GM12872 (cell line): ENCODE results near the gene ITGA8.

Experiments used
- TF ChIP-seq, protein P1 (sequence below): IDR thresholded peaks from 3 replicates; pipeline ENCODE4 v1.5.1; 2011; ENCODE audit warnings: low read depth, mild to moderate bottlenecking, low read length, moderate library complexity; ENCODE audit not compliant: insufficient read depth

The ITGA8 gene

DNA sequence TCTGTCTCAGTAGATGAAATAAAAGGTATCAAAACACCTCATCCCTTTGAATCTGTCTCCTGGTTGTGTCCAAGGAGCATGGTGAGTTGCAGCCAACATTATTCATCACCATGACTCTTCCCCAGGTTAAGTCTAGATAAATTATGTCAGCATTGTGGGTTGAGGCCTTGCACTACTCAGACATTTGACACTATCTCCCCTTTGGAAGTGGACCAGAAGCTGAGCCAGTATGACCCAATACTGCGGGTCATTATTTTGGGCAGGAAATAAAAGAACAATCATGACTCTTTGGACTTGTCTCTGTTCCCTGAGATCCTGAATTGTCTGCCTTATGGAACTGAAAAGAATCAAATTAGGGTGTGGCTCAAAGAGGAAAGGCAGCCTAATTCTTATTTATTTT, 180.5 kb downstream of the ITGA8 start:
- TF ChIP-seq, protein P1, sequence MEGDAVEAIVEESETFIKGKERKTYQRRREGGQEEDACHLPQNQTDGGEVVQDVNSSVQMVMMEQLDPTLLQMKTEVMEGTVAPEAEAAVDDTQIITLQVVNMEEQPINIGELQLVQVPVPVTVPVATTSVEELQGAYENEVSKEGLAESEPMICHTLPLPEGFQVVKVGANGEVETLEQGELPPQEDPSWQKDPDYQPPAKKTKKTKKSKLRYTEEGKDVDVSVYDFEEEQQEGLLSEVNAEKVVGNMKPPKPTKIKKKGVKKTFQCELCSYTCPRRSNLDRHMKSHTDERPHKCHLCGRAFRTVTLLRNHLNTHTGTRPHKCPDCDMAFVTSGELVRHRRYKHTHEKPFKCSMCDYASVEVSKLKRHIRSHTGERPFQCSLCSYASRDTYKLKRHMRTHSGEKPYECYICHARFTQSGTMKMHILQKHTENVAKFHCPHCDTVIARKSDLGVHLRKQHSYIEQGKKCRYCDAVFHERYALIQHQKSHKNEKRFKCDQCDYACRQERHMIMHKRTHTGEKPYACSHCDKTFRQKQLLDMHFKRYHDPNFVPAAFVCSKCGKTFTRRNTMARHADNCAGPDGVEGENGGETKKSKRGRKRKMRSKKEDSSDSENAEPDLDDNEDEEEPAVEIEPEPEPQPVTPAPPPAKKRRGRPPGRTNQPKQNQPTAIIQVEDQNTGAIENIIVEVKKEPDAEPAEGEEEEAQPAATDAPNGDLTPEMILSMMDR: no peak

DNA sequence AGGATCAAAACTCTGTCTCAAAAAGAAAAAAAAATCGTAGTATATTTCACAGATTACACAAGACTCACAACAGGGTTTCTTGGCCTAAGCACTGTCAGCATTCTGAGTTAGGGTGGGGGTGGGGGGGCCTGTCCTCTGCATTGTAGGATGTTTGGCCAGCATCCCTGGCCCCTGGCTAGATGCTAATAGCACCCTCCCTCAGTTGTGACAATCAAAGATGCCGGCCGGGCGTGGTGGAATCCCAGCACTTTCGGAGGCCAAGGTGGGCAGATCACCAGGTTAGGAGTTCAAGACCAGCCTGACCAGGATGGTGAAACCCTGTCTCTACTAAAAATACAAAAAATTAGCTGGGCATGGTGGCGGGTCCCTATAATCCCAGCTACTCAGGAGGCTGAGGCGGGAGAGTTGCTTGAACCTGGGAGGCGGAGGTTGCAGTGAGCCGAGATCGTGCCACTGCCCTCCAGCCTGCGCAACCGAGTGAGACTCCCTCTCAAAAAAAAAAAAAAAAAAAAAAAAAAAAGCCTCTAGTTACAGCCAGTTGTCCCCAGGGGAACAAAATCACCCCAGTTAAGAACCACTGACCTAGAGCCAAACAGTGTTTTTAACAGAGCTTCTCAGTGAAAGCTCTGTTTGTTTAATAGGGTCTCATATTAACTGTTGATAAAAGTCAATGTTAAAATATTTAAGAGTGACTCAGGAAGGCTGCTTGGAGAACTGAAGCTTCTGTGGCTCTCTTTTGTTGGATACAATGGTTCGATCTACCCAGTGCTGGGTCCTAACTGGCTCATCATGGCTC, 187.6 kb downstream of the ITGA8 start:
- TF ChIP-seq, protein P1: no peak

DNA sequence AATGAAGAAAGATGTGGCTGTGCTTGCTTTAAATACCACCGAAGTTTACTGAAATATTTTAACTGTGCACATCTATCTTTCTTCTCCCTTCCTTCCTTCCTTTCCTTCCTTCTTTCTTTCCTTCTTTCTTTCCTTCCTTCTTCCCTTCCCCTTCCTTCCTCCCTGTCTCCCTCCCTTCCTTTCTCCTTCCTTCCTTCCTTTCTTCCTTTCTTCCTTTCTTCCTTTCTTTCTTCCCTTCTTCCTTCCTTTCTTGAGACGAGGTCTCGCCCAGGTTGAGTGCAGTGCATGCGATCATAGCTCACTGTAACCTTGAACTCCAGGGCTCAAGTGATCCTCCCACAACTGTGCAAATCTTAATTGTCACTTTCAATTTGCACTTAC, 190.9 kb downstream of the ITGA8 start:
- TF ChIP-seq, protein P1: no peak

DNA sequence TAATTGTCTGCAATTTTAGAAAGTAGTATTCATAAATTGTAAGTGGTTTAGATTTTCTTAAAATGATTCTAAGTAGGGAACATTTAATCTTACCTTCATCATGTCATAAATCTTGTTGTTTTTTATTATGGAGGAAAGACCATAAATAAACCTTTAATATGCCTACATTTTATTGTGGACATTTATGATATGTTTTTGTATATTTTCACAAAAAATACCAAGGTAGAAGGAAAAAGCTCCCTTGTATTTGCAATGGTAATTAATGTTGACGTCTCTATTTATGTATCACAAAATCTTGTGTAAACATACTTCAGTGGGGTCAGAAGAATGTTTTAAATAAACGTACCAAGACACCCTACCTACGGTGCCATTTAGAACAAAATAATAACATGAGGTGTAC, 193.0 kb downstream of the ITGA8 start:
- TF ChIP-seq, protein P1: no peak

DNA sequence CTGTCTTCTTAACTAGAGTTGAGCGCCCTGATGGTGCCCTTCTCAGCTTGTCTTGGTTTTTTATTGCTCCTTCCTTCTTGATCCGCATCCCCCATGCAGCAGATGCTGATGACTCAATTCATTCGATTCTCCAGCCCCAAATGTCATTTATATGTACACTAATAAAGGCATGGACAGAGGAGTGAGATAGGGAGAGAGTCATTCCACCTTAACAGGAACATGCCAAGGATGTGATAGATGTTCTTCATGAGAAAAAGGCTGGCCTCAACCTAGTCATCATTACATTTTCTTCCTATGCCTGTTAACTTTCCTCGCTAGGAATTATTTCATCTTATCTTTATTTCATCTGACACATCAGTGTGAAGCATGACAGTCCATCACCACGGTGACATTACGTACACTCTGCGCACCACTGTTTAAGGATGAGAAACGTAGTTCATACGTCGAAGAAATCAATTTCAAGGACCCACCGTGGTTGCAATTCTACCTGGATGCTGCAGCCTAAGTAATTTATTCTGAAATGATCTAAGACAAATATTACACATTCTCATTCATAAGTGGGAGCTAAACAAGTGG, 198.3 kb downstream of the ITGA8 start:
- TF ChIP-seq, protein P1: no peak

DNA sequence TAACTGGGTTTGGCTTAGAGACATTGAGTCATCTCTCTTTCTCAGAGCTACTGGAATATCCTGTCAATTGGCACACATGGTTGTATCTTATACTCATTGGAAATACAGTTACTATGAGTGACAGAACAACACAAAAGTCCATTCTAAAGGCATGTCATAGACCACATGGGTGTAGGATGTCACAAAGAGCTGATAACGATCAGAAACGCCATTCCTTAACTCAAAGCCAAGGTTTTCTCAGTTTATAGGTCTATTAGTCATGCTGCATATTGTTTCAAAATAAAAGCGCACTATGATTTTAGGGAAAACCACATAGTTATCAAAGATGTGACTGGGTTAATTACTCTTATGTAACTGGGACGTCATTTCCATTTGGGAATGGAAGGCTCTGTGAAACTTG, 201.5 kb downstream of the ITGA8 start:
- TF ChIP-seq, protein P1: no peak

DNA sequence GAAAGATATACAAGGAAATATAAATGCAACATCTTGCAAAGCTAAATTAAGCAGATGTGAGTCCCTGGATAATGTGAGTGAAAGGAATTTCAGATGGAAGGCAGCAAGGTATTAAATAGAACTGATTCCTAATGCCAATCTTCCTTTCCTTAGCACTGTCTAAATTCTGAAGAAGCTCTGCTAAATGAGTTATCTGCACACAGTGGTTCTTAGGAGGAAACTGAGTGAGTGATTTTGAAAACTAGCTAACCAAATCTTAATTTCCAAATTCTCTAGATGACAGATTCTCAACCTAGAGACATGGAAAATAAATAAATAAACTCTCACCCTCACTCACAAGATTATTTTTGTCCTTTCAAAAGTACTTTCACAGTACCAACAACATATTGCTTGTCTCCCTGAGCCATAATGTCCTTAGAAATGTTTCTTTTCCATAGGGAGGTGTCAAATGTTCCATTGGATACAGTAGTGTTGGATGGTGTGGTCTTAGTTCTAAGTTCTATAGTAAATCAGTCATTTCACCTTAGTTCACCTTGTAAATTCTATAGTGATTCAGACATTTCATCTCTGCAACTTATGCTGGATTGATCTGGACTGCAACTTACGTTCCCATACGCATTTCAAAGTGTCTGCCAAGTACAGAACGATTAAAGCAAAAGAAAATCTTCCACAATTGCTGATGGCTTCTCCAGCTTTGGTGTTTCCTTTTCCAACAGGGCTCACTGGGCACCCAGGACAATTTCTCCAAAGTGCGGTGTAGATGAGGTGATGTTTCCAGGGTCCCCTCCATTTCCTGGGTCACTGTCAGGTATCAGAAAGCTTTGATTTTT, 203.3 kb downstream of the ITGA8 start:
- TF ChIP-seq, protein P1: no peak
